KMS-11 (cell line): ENCODE data around the gene ARHGEF28.

Experiments
- H2AFZ ChIP-seq: fragments of 200-600 bp; sonication (generic); 2 replicates; pipeline ENCODE4 v1.6.1; 2016; ENCODE audit warnings: antibody characterized with exemption, mixed run types, low read depth
- H3K27ac ChIP-seq: fragments of 200-600 bp; sonication (generic); 2 replicates; pipeline ENCODE4 v1.6.1; 2016; ENCODE audit warnings: mild to moderate bottlenecking, mixed run types
- H3K27me3 ChIP-seq: fragments of 200-600 bp; sonication (generic); 2 replicates; pipeline ENCODE4 v1.6.1; 2017; ENCODE audit warnings: mild to moderate bottlenecking, low read depth, mixed run types, moderate library complexity; ENCODE audit not compliant: insufficient read depth
- H3K36me3 ChIP-seq: fragments of 200-600 bp; sonication (generic); 2 replicates; pipeline ENCODE4 v1.6.1; 2017; ENCODE audit warnings: mild to moderate bottlenecking, mixed run types; ENCODE audit not compliant: insufficient read depth
- H3K4me1 ChIP-seq: fragments of 200-600 bp; sonication (generic); 2 replicates; pipeline ENCODE4 v1.6.1; 2016; ENCODE audit warnings: mild to moderate bottlenecking, low read depth, mixed run types; ENCODE audit not compliant: poor library complexity, severe bottlenecking
- H3K4me2 ChIP-seq: fragments of 200-600 bp; sonication (generic); 2 replicates; pipeline ENCODE4 v1.7.0; 2016; ENCODE audit warnings: mild to moderate bottlenecking, mixed run types
- H3K4me3 ChIP-seq: fragments of 200-600 bp; sonication (generic); IDR thresholded peaks from 2 replicates; pipeline ENCODE4 v1.6.1; 2017; ENCODE audit warnings: low read depth, low read length, mixed read lengths; ENCODE audit not compliant: insufficient read depth
- H3K79me2 ChIP-seq: fragments of 200-600 bp; sonication (generic); 2 replicates; pipeline ENCODE4 v1.6.1; 2016; ENCODE audit warnings: low read depth, mixed run types; ENCODE audit not compliant: insufficient read depth
- H3K9ac ChIP-seq: fragments of 200-600 bp; sonication (generic); 2 replicates; pipeline ENCODE4 v1.6.1; 2016; ENCODE audit warnings: mild to moderate bottlenecking, mixed run types
- H4K20me1 ChIP-seq: fragments of 200-600 bp; sonication (generic); 2 replicates; pipeline ENCODE4 v1.6.1; 2016; ENCODE audit warnings: mild to moderate bottlenecking, mixed run types; ENCODE audit not compliant: insufficient read depth
- TF ChIP-seq, protein P1 (sequence below): fragments of 200-600 bp; sonication (generic); conservative IDR thresholded peaks from 2 replicates; pipeline ENCODE4 v1.6.1; 2017; ENCODE audit warnings: low read depth, mild to moderate bottlenecking, antibody characterized with exemption, low read length, moderate library complexity, mixed read lengths

ARHGEF28 gene

DNA sequence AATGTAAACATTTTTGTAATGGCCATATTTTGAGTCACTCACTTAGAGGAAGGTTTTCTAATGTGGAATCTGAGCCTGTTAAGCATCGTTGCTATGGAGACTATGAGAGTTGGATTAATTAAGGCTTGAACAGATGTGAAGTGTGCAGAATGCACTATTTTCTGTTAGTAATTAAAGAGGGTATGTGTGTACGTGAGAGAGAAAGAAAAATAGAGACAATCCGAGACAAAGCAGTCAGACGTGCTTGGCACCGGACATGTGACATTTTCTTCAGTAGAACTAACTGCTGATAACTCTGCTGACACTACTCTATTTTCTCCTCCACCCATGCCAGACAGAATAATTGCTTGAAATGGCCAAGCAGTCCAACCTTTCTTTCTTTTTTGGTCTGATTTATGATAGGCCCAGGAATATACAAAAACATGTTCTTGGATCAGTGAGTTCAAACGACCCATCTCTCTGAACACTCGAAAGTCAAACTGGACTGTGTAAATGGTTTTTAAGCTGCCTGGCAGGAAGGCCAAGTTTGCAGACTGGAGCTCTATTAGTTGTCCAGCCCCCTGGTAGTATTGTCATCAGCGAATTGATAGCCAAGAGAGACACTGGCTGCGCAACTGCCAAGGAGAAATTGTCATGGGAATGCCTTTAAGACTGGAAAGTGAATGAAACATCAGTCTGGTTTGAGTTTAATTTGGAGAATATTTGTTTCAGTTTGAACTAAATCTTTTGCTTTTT, 322.1 kb downstream of the ARHGEF28 start:
- H2AFZ ChIP-seq = no peak overlapping the region
- no peaks in the 10 kb centered on the region for H3K36me3 ChIP-seq
- H3K4me1 ChIP-seq = no peaks in the 10 kb centered on the region
- no peak overlapping the region for H3K4me2 ChIP-seq
- H3K27ac ChIP-seq = no peak overlapping the region
- H3K79me2 ChIP-seq = no peaks in the 10 kb centered on the region
- H3K9ac ChIP-seq = no peak overlapping the region
- no peaks in the 10 kb centered on the region for H3K27me3 ChIP-seq
- TF ChIP-seq, protein P1, sequence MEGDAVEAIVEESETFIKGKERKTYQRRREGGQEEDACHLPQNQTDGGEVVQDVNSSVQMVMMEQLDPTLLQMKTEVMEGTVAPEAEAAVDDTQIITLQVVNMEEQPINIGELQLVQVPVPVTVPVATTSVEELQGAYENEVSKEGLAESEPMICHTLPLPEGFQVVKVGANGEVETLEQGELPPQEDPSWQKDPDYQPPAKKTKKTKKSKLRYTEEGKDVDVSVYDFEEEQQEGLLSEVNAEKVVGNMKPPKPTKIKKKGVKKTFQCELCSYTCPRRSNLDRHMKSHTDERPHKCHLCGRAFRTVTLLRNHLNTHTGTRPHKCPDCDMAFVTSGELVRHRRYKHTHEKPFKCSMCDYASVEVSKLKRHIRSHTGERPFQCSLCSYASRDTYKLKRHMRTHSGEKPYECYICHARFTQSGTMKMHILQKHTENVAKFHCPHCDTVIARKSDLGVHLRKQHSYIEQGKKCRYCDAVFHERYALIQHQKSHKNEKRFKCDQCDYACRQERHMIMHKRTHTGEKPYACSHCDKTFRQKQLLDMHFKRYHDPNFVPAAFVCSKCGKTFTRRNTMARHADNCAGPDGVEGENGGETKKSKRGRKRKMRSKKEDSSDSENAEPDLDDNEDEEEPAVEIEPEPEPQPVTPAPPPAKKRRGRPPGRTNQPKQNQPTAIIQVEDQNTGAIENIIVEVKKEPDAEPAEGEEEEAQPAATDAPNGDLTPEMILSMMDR = no peak
- H4K20me1 ChIP-seq = no peaks in the 10 kb centered on the region
- H3K4me3 ChIP-seq = no peak overlapping the region

GRCh38 chr5:73948720-73949119, 322.7 kb downstream of the ARHGEF28 start:
- TF ChIP-seq, protein P1 = no peak
- Histone ChIP-seq H3K27me3 (no peaks in the 10 kb centered on the region), H3K4me1 (no peaks in the 10 kb centered on the region), H3K9ac (no peak overlapping the region), H3K79me2 (no peaks in the 10 kb centered on the region), H3K4me3 (no peak overlapping the region), H3K4me2 (no peak overlapping the region), H4K20me1 (no peaks in the 10 kb centered on the region), H3K27ac (no peak overlapping the region), H3K36me3 (no peaks in the 10 kb centered on the region), H2AFZ (no peak overlapping the region)

DNA sequence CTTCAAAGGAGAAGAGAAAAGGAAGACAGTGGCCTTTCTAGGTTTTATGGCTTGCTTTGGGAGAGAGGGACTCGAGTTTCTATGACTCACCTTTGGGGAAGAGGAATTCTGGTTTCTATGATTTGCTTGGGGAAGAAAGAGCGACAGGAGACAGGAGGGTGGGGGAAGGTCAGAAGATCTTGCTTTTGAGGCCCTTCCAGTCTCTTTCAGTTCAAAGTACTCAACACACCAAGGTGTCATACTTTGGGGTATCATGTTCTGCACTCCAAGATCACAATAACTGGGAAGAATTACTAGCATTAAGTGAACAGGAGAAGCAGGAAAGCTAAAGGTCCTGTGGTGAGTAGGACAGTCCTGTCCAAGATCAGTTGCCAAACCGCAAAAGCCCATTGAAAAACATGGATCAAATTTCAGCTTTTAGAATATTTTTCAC, 324.5 kb downstream of the ARHGEF28 start:
- no peaks in the 10 kb centered on the region for H3K27me3 ChIP-seq
- TF ChIP-seq, protein P1 = no peak
- H3K36me3 ChIP-seq = no peaks in the 10 kb centered on the region
- no peaks in the 10 kb centered on the region for H4K20me1 ChIP-seq
- no peak overlapping the region for H3K4me2 ChIP-seq
- no peaks in the 10 kb centered on the region for H3K79me2 ChIP-seq
- H3K9ac ChIP-seq = no peak overlapping the region
- no peaks in the 10 kb centered on the region for H3K4me1 ChIP-seq
- no peak overlapping the region for H2AFZ ChIP-seq
- no peak overlapping the region for H3K4me3 ChIP-seq
- H3K27ac ChIP-seq = no peak overlapping the region

GRCh38 chr5:73950912-73951430, 325.0 kb downstream of the ARHGEF28 start:
- Histone ChIP-seq H3K27me3 (no peaks in the 10 kb centered on the region), H4K20me1 (no peaks in the 10 kb centered on the region), H3K9ac (no peak overlapping the region), H2AFZ (no peak overlapping the region), H3K4me2 (no peak overlapping the region), H3K79me2 (no peaks in the 10 kb centered on the region), H3K4me3 (no peak overlapping the region), H3K4me1 (no peaks in the 10 kb centered on the region), H3K36me3 (no peaks in the 10 kb centered on the region), H3K27ac (no peak overlapping the region)
- TF ChIP-seq, protein P1 = no peak
